ENCODE data around the gene MIOS. TPM values are rescaled to one million over a fixed set of nuclear protein-coding genes. Genes with fewer than 3 reads are reported as not detected.
A peak's percentile ranks its signal among the peaks of the same experiment; 100 is the strongest.

The MIOS gene
- polyA plus RNA-seq, 2 of the 4 experiments (the other 2 are of a cell fraction): 19.1 to 49.1 TPM

GRCh38 chr7:7577888-7578287 lies 11.2 kb downstream of the MIOS start:
- no peak for FAIRE-seq
- Histone ChIP-seq H3K27ac (no peak overlapping the region), H3K4me3 (no peak overlapping the region), H3K4me1 (no peaks in the 10 kb centered on the region), H3K4me2 (no peak overlapping the region), H3K9me3 (no peaks in the 10 kb centered on the region)
- no peak for DNase-seq (ENCODE audit: low read depth in 1 of 2, low spot score in 1 of 2)
- ChIA-PET POLR2A (no interaction called here), CTCF (interaction anchor here (0.9 kb wide), 1 partner anchor 17 kb away, joined by 4 read pairs; no protein-coding TSS in a partner anchor)
- no peak for ATAC-seq
- WGBS (ENCODE audit: missing lambda C conversion rate): 91% methylated on average over 1 of the region's 1 CpG
- TF ChIP-seq KDM1A (IDR thresholded peaks at IDR 0.05; ENCODE audit: low read depth) (no peak), HEYL (CRISPR knock-in tag; IDR thresholded peaks at IDR 0.05) (no peak), EHF (CRISPR knock-in tag; IDR thresholded peaks at IDR 0.05) (no peak)

DNA sequence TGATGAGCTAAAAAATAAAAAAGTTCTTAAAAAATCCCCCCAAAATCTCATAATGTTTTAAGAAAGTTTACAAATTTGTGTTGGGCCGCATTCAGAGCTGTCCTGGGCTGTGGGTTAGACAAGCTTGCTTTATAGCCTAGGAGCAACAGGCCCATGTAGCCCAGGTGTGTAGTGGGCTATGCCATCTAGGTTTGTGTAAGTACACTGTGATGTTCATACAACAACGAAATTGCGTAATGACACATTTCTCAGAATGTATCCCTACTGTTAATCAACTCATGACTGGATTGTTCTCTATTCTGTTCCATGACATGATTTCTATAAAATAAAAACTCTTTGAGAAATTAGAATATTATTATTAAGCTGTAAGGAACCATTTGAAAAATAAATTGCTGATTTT lies 13.0 kb downstream of the MIOS start:
- H3K27ac ChIP-seq: no peak overlapping the region
- POLR2A ChIA-PET: no interaction called here
- no peak for ATAC-seq
- CTCF ChIA-PET: no interaction called here
- no peak for DNase-seq (ENCODE audit: low read depth in 1 of 2, low spot score in 1 of 2)
- H3K4me2 ChIP-seq: no peak overlapping the region
- FAIRE-seq: no peak
- no peaks in the 10 kb centered on the region for H3K4me1 ChIP-seq
- peak in 1 of 2 experiments; percentile 42; a peak in 3 of 4 replicates for TF ChIP-seq CEBPB (IDR thresholded peaks at IDR 0.05)
- TF ChIP-seq ZC3H11A (IDR thresholded peaks at IDR 0.05): no peak
- no peak overlapping the region for H3K4me3 ChIP-seq
- 91% methylated on average over 3 of the region's 3 CpGs for WGBS (ENCODE audit: missing lambda C conversion rate)
- H3K9me3 ChIP-seq: no peaks in the 10 kb centered on the region

DNA sequence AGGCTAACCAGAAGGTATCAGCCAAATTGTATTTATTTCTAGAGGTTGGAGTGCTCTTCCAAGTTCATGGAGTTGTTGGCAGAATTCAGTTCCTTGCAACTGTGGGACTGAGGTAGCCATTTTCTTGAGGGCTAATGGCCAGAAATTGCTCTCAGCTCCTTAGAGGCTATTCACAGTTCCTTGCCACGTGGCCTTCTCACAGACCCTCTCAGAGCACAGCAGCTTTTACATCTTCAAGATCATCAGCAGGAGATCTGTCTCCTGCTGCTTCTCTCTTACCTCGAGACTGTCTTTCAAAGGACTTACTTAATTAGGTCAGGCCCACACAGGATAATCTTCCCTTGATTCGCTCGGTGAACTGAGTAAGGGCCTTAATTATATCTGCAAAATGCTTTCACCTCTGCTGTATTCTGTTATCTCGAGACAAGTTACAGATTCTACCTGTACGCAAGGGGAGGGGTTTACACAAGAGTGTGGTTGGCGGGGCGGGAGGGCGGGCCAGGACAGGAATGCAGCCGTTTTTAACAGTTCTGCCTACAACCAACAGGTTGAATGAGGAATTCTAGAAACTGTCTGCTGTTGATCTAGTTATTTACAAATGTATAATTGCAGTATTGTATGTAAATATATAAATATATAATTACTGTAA lies 15.0 kb downstream of the MIOS start:
- no peak for FAIRE-seq
- ChIA-PET POLR2A (no interaction called here), CTCF (interaction anchor here (1.2 kb wide), 1 partner anchor 13 kb away, joined by 3 read pairs; no protein-coding TSS in a partner anchor)
- 92% methylated on average over 10 of the region's 10 CpGs for WGBS (ENCODE audit: missing lambda C conversion rate)
- H3K27ac ChIP-seq: no peak overlapping the region
- no peak overlapping the region for H3K4me3 ChIP-seq
- no peaks in the 10 kb centered on the region for H3K4me1 ChIP-seq
- TF ChIP-seq MAZ (IDR thresholded peaks at IDR 0.05; ENCODE audit: borderline replicate concordance, low read depth, low read length) (no peak), REST (IDR thresholded peaks at IDR 0.05) (no peak), CHD4 (IDR thresholded peaks at IDR 0.05; ENCODE audit: borderline replicate concordance) (no peak), RAD21 (conservative IDR thresholded peaks at IDR 0.05 in 1 of 2, IDR thresholded peaks at IDR 0.05 in 1 of 2) (no peak), POLR2AphosphoS2 (conservative IDR thresholded peaks at IDR 0.05; ENCODE audit: low read length) (no peak), BHLHE40 (IDR thresholded peaks at IDR 0.05; ENCODE audit: low read depth, low read length) (no peak), NPAS2 (CRISPR knock-in tag; IDR thresholded peaks at IDR 0.05; ENCODE audit: borderline replicate concordance) (no peak), FOXS1 (CRISPR knock-in tag; IDR thresholded peaks at IDR 0.05) (no peak), TP53 (CRISPR knock-in tag; IDR thresholded peaks at IDR 0.05) (no peak), HEYL (CRISPR knock-in tag; IDR thresholded peaks at IDR 0.05) (no peak), SREBF2 (IDR thresholded peaks at IDR 0.05) (no peak), HDAC2 (IDR thresholded peaks at IDR 0.05) (no peak), NR3C1 (IDR thresholded peaks at IDR 0.05) (no peak), ATOH8 (CRISPR knock-in tag; IDR thresholded peaks at IDR 0.05; ENCODE audit: low read depth) (no peak)
- TF ChIP-seq, protein P1, sequence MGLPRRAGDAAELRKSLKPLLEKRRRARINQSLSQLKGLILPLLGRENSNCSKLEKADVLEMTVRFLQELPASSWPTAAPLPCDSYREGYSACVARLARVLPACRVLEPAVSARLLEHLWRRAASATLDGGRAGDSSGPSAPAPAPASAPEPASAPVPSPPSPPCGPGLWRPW (IDR thresholded peaks at IDR 0.05): no peak
- no peak for DNase-seq (ENCODE audit: low read depth in 1 of 2, low spot score in 1 of 2)
- no peaks in the 10 kb centered on the region for H3K9me3 ChIP-seq
- H3K4me2 ChIP-seq: no peak overlapping the region
- no peak for ATAC-seq

All from A549 (cell line).